HG03521 (cell line): ENCODE measurements around the gene ATRNL1.
"Not testable (repeated sequence)": the region's sequence is repeated elsewhere in the genome, so short reads cannot be mapped to it uniquely, and the experiment has no call there.

Experiments used
- ATAC-seq: cut with Tn5 transposase; IDR thresholded peaks from one replicate; pipeline ENCODE4 v1.9.1; 2021; ENCODE audit warnings: mild to moderate bottlenecking, moderate library complexity; ENCODE audit not compliant: unreplicated experiment

Gene ATRNL1

GRCh38 chr10:115711306-115711705, 618.1 kb downstream of the ATRNL1 start:
- ATAC-seq: no peak

DNA sequence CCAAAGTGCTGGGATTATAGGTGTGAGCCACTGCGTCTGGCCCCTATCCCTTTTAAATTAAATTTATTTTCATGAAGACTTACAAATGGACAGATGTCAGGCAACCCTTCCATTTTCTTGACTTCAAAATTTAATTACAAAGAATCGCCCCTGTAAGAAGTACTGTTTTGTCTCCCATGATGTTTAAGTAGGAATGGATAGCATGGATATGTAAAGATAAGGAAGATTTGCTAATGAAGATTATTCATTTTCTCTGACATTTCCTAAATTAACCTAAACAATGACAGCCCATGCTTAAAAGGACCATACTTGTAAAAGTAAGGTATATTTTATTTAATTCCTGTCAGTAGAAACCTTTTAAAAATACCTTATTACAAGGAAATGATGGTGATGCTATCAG, 627.0 kb downstream of the ATRNL1 start:
- ATAC-seq: no peak

DNA sequence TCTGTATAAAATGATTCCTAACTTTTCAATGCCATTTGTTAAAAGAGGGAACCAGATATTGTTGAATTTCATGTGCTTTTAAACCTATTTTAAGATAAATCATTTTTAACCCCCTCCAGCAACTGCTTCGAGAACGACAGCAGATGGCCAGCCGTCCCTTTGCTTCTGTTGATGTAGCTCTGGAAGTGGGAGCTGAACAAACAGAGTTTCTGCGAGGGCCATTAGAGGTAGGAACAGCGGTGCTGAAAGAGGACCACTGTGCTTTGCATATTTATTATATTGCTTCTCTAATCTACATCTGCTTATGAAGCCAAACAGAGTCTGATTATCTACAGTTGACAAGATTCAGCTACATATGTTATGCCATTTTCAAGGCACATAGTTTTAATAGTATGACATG, 634.0 kb downstream of the ATRNL1 start:
- no peak for ATAC-seq

- no peak for ATAC-seq
Measured at GRCh38 chr10:115744089-115744488, 650.9 kb downstream of the ATRNL1 start.

DNA sequence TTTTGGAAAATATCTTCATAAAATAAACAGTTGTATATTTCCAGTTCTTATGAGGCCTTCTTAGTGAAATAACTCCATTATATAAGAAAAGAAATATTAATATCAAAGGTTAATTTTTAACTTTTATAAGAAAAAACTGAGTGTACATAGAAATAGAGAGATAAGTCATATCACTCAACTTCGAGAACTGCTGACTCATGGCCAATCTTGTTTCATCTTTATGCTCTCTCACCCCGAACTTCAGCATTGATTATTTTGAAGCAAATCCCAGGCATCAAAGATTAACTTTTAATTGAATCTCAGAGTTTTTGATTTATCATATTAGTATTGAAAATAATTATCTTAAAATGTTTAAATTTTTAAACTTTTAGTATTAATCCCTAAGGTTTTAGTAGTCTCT, 652.8 kb downstream of the ATRNL1 start:
- no peak for ATAC-seq

DNA sequence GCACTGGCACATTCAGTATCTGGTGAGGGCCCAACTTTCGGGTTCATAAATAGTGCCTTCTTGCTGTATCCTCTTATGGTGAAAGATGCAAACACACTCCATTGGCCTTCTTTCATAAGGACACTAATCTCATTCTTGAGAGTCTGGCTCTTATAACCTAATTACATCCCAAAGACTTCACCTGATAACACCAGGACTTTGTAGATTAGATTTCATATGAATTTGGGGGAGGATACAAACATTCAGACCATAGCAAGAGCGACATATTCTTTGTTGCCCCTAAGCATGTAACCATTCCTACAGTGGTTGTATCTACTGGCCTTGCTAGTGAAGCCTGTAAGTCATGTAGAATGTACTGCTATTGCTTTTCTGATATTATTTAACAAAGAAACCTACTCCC, 654.6 kb downstream of the ATRNL1 start:
- no peak for ATAC-seq

GRCh38 chr10:115758488-115758887, 665.3 kb downstream of the ATRNL1 start:
- not testable (repeated sequence) for ATAC-seq

GRCh38 chr10:115760131-115760530, 667.0 kb downstream of the ATRNL1 start:
- no peak for ATAC-seq

DNA sequence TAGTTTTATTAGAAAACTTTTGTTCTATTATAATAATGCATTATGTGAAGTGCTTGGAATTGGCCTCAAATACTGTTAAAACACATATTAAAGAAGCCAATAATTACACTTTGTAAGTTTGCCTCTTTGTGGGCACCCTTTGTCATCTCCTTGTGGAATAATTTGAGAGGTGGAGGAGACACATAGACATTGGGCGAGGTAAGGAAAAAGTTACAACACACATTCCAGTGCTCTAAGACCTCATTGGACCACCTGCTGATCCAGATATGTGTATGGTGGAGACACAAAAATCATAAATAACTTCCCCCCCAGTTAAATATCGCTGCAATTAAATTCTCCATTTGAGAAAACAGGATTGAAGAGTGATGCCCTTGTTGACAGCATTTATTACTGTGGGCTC, 668.0 kb downstream of the ATRNL1 start:
- no peak for ATAC-seq

- ATAC-seq: no peak
Measured at GRCh38 chr10:115762029-115762428, 668.9 kb downstream of the ATRNL1 start.

DNA sequence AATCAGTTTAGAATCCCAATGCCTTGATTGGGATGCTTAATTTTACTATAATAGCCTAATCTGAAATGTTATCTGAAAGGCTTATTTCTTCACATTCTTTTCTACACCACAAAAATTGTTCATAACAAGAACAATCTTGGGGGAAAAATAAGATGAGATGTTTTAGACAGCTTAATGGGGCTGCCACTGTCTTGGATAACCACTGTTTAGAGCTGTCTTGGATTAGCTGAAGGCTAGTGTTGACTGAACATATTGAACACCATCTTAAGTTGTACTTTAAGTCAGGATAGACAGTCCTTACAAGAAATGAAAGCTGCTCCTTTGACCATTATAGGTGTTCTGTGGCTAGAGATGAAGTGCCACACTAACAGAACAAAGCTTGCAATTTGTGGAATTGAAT, 678.6 kb downstream of the ATRNL1 start:
- ATAC-seq: no peak

DNA sequence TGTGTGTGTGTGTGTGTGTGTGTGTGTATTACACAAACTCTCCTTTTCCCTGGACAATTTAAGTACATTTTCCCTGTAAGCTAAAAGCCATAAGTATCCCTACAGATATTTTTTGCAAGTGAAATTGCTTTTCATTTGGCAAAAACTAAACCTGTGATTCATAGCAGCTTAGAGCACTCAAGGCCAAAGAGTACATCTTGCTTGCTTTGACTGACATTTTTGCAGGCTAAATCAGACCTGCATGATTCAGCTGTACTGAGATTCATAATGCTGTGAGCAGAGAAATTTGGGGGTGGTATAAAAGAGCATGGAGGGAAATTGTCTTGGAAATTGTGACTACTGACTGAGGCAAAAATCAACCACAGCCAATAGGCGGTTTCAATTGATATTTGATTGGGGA, 679.4 kb downstream of the ATRNL1 start:
- no peak for ATAC-seq

DNA sequence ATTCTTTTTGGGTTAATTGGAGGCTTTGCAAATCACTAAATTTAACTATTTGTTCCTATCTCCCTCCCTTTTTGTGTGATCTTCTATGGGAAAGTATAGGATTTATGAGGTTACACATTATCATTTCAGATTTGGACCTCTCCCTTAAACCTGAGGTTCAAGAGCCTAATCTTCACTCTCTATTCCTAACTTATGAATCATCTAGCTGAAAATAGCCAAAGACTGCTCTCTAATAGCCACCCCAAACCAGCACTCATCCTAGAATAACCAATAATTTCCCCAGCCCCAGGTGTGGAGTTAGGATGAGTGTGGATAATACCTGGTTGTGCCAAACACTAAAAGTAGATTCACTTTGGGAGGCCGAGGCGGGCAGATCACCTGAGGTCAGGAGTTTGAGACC, 680.7 kb downstream of the ATRNL1 start:
- ATAC-seq: no peak

DNA sequence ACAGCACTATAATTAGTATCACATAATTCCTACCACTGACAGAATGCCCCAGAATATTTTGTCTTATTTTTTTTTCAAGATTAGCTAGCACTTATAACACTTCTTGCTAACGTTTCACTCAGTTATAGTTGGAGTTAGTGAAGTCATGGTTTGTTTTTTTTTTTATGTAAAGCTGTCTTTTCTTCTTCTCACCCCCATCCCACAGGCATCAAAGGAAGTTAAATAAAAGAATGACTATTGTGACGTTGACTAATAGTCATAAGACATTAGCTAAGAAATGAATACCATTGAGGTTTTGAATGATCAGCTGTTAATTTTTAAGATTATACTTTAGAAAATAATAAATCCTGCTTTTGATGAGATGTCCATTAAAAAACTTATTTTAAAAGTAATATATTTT, 681.6 kb downstream of the ATRNL1 start:
- ATAC-seq: no peak

GRCh38 chr10:115777646-115778045, 684.5 kb downstream of the ATRNL1 start:
- ATAC-seq: no peak

DNA sequence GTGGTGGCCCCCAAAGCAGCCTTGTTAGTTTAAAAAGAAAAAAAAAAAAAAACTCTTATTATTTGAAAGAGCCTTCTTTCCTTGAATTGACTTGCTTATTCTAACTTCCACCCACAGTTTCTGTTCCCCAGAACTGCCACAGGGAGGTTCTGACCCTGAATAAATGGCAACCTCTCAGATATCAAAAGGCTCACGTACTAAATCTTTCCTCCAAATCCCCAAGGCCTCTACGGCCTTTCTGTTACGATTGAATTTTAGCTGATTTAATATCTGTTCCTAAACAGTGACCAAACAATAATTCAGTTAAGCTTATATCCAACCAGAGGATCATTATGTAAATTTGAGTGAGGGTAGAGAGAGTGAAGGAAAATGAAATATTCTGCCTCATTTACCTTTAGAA, 697.1 kb downstream of the ATRNL1 start:
- no peak for ATAC-seq

GRCh38 chr10:115795964-115796363, 702.8 kb downstream of the ATRNL1 start:
- no peak for ATAC-seq

DNA sequence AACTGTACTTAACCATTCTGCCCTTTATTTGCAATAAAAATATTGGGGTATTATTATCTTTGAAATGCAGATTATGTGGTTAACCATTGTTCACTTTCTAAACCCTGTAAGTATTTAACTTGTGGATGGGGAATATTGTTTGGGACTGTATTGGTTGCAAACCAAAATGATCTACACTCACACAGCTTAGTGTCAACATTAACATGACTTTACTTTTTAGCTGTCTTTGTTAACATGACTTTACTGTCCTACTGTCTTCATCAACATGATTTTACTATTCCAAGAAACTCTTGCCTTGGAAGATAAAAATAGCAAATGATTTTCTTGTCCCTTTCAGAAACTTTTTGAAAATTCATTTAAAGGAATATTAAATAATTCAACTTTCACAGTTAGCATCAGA, 708.3 kb downstream of the ATRNL1 start:
- no peak for ATAC-seq

- ATAC-seq: no peak
Measured at GRCh38 chr10:115801992-115802391, 708.8 kb downstream of the ATRNL1 start.

DNA sequence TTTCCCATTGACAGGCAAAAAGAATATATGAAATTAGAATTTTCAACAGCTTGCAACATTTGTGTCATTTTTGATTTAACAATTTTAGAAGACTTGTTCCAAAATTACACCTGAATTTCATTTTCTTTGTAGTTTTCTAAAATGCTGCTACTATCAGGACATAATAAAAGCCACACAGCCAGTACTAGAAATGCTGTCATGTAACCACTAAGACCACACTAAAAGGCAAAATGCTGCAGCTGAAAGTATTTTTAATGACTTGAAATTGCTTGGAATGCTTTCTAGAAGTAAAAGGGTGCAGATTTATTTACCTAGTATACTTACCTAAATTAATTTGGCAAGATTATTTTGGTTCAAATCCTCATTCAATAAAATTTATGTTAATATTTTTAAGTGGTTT, 709.7 kb downstream of the ATRNL1 start:
- no peak for ATAC-seq

DNA sequence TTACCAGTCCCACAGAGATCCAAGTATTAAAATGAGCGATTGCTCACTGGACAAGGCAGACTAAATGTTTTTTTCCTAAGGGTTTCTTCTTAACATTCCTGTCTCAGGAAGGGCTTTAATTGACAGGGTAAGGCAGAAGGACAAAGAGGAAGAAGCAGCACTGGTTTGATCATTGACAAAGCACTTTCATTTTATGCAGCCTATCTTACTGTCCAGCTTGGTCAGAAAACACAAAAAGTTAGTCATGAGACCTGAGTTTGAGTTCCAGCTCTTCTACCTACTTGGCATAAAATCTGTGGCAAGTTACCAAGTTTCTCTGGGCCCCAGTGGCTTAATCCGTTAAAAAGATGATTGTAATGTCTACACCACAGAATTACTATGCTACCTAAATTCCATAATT, 721.4 kb downstream of the ATRNL1 start:
- no peak for ATAC-seq

DNA sequence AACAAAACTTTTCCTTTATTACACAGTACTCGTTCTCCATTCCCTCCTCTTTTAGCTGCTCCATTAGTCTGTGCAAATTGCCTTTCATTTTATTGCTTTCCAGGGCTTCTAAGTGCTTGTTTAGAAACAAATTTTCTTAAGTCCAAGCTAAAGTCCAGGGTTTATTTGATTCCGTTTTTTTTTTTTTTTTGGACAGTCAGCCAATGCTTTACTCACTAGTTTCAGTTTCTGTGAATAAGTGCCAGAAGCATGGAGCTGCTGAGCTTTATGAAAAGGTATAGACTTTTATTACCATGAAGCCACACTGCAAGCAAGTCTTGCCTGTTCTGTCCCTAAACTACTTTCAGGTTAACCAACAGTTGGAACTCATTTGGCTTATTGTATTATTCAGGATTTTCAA, 724.8 kb downstream of the ATRNL1 start:
- ATAC-seq: no peak

- ATAC-seq: no peak
Measured at GRCh38 chr10:115826396-115826795, 733.2 kb downstream of the ATRNL1 start.
